Skeletal muscle tissue (tissue), 4 donors: Measurements from ENCODE around the gene PROSER2. TPM values are rescaled to one million over a fixed set of nuclear protein-coding genes. Genes with fewer than 3 reads are reported as not detected.
"Not testable (repeated sequence)": the region's sequence is repeated elsewhere in the genome, so short reads cannot be mapped to it uniquely, and the experiment has no call there.

Experiments used
- H3K27ac ChIP-seq: one replicate; pipeline ENCODE4 v1.7.0; 2013; ENCODE audit warnings: mild to moderate bottlenecking, low read depth, low read length, inconsistent platforms
- H3K27me3 ChIP-seq, 3 donors: one replicate each; pipeline ENCODE4 v1.7.0; 2013; ENCODE audit warnings: low read length in 3 of 3; ENCODE audit not compliant: control insufficient read depth in 3 of 3, insufficient read depth in 3 of 3
- H3K36me3 ChIP-seq, 3 donors: one replicate each; pipeline ENCODE4 v1.7.0; 2013; ENCODE audit warnings: low read length in 3 of 3; ENCODE audit not compliant: control insufficient read depth in 3 of 3, insufficient read depth in 3 of 3
- H3K4me1 ChIP-seq, 3 donors: one replicate each; pipeline ENCODE4 v1.7.0; 2013; ENCODE audit warnings: low read length in 3 of 3, mild to moderate bottlenecking in 3 of 3; ENCODE audit not compliant: control insufficient read depth in 3 of 3, insufficient read depth in 3 of 3
- H3K4me3 ChIP-seq, 3 donors: one replicate each; pipeline ENCODE4 v1.7.0; 2013; ENCODE audit warnings: low read length in 3 of 3
- H3K9ac ChIP-seq, 3 donors: one replicate each; pipeline ENCODE4 v1.7.0; 2013; ENCODE audit warnings: low read length in 3 of 3, mild to moderate bottlenecking in 3 of 3, moderate library complexity in 2 of 3, low read depth in 1 of 3
- H3K9me3 ChIP-seq, 3 donors: one replicate each; pipeline ENCODE4 v1.7.0; 2013; ENCODE audit warnings: low read length in 3 of 3; ENCODE audit not compliant: control insufficient read depth in 3 of 3
- total RNA-seq: library from RNA; depleted of rRNA; stranded (reverse); fragments of >200 nt; gene quantifications from one replicate; pipeline ENCODE4 v1.2.3, GENCODE V29; 2014
- donor health status: Osteomylitis.

PROSER2 gene
- total RNA-seq, 1 donor from 2014 or later, result 1.0 TPM

DNA sequence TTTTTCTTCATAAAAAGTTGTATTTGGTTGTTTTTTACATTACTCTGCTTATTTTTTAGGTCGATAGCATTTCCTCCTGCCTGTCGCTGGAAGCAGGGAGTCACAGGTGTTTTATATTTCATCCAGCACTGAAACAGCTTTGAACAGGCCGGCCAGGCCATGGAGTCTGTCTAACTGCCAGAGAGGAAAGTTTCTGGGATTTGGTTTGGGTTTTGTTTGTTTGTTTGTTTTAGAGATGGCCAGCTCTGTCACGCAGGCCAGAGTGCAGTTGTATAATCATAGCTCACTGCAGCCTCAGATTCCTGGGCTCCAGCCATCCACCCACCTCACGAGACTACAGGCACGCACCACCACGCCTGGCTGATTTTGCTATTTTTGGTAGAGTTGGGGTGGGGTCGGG is 23.4 kb downstream of the PROSER2 start:
- Histone ChIP-seq H3K36me3 (no peaks in the 10 kb centered on the region), H3K9ac (no peak overlapping the region), H3K27me3 (no peaks in the 10 kb centered on the region), H3K4me1 (no peaks in the 10 kb centered on the region), H3K27ac (no peak overlapping the region), H3K9me3 (no peaks in the 10 kb centered on the region), H3K4me3 (no peak overlapping the region)

GRCh38 chr10:11849277-11849676 is 26.1 kb downstream of the PROSER2 start:
- H3K4me1 ChIP-seq, result no peaks in the 10 kb centered on the region
- H3K36me3 ChIP-seq, result peaks cover 0 to 5% (median 0%) of the 10 kb centered on the region in 3 donors
- H3K4me3 ChIP-seq, result no peak overlapping the region
- H3K27me3 ChIP-seq, result no peaks in the 10 kb centered on the region
- H3K9me3 ChIP-seq, result no peaks in the 10 kb centered on the region
- H3K9ac ChIP-seq, result no peak overlapping the region
- no peak overlapping the region for H3K27ac ChIP-seq

DNA sequence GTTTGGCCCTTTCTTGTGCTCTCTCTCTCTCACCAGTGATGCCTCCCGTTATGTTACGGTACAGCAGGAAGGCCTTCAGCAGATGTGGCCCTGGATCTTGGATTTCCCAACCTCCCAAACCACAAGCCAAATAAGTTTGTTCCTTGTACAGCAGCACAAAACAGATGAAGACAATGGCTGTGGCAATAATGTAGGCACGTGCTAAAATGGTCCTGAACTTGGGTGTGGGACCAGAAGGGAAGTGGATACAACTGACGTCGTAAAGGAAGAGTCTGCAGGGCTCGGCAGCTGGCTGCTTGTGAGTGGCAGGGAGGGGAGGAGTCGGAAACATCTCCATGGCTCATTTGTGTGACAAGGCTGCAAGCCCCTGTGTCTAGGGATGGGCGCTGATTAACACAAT is 26.8 kb downstream of the PROSER2 start:
- H3K9ac ChIP-seq, result no peak overlapping the region
- H3K9me3 ChIP-seq, result no peaks in the 10 kb centered on the region
- H3K36me3 ChIP-seq, result peaks cover 0 to 7% (median 0%) of the 10 kb centered on the region in 3 donors
- no peak overlapping the region for H3K27ac ChIP-seq
- H3K27me3 ChIP-seq, result no peaks in the 10 kb centered on the region
- H3K4me3 ChIP-seq, result no peak overlapping the region
- H3K4me1 ChIP-seq, result no peaks in the 10 kb centered on the region

DNA sequence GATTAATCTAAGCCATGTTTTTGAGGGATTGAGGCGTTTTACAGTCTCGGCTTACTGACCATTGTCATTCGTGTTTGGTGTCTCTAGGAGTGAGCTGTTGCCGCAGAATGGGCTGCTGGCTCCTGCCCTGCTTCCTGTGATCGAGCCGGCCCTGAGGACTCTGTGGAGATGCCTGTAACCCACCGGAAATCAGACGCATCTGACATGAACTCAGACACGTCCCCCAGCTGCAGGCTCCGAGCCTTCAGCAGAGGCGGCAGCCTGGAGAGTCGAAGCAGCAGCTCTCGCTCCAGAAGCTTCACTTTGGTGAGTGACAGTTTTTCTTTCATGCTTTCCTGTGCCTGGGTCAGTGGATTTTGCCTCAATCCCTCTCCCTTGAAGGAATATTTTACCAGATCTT is 28.8 kb downstream of the PROSER2 start:
- no peak overlapping the region for H3K27ac ChIP-seq
- H3K9ac ChIP-seq, result no peak overlapping the region
- no peaks in the 10 kb centered on the region for H3K27me3 ChIP-seq
- no peaks in the 10 kb centered on the region for H3K4me1 ChIP-seq
- no peak overlapping the region for H3K4me3 ChIP-seq
- H3K9me3 ChIP-seq, result no peaks in the 10 kb centered on the region
- H3K36me3 ChIP-seq, result peaks cover 0 to 7% (median 0%) of the 10 kb centered on the region in 3 donors

DNA sequence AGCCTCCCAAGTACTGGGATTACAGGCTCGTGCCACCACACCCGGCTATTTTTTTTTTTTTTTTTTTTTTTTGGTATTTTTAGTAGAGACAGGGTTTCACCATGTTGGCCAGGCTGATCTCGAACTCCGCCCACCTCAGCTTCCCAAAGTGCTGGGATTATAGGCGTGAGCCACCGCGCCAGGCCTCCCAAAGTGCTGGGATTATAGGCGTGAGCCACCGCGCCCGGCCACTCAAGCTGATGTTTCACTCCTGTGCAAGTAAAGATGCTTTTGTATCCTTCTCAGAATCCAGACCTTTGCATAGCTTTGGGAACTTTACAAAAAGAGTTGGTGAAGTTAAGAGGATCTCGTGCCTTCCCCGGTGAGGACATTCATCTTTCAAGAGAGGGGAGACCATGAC is 29.5 kb downstream of the PROSER2 start:
- not testable (repeated sequence) for H3K9ac ChIP-seq, H3K9me3 ChIP-seq, H3K27ac ChIP-seq, H3K4me3 ChIP-seq, H3K27me3 ChIP-seq, H3K36me3 ChIP-seq, H3K4me1 ChIP-seq

DNA sequence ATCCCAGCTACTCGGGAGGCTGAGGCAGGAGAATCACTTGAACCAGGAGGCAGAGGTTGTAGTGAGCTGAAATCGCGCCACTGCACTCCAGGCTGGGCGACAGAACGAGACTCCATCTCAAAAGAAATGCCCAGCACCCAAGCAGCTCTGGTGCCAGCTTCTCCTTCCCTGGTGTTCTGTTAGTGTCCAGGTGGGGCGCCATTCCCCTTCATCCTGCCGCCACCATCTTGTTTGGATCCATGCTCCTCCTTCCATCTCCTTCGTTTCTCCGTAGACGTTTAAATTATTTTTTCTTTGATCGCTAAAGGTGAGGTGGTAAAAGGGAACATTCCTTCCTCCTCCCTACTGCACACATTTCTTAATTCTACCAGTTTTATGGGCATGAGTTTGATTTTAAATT is 30.3 kb downstream of the PROSER2 start:
- no peaks in the 10 kb centered on the region for H3K27me3 ChIP-seq
- H3K36me3 ChIP-seq, result peaks cover 0 to 7% (median 0%) of the 10 kb centered on the region in 3 donors
- H3K4me1 ChIP-seq, result no peaks in the 10 kb centered on the region
- H3K9ac ChIP-seq, result no peak overlapping the region
- H3K9me3 ChIP-seq, result no peaks in the 10 kb centered on the region
- no peak overlapping the region for H3K4me3 ChIP-seq
- no peak overlapping the region for H3K27ac ChIP-seq

GRCh38 chr10:11854301-11854700 is 31.1 kb downstream of the PROSER2 start:
- Histone ChIP-seq H3K9ac (no peak overlapping the region), H3K36me3 (peaks cover 0 to 7% (median 0%) of the 10 kb centered on the region in 3 donors), H3K27me3 (no peaks in the 10 kb centered on the region), H3K4me3 (no peak overlapping the region), H3K4me1 (no peaks in the 10 kb centered on the region), H3K27ac (no peak overlapping the region), H3K9me3 (no peaks in the 10 kb centered on the region)

GRCh38 chr10:11856089-11856488 is 32.9 kb downstream of the PROSER2 start:
- Histone ChIP-seq H3K4me3 (no peak overlapping the region), H3K4me1 (no peaks in the 10 kb centered on the region), H3K9ac (no peak overlapping the region), H3K9me3 (no peaks in the 10 kb centered on the region), H3K27me3 (no peaks in the 10 kb centered on the region), H3K36me3 (peaks cover 0 to 7% (median 1%) of the 10 kb centered on the region in 3 donors), H3K27ac (no peak overlapping the region)

- Histone ChIP-seq H3K27ac (no peak overlapping the region), H3K27me3 (no peaks in the 10 kb centered on the region), H3K9ac (no peak overlapping the region), H3K36me3 (peaks cover 2 to 9% (median 7%) of the 10 kb centered on the region in 3 donors), H3K4me1 (no peaks in the 10 kb centered on the region), H3K4me3 (no peak overlapping the region), H3K9me3 (no peaks in the 10 kb centered on the region)
These were observed 33.5 kb downstream of the PROSER2 start for GRCh38 chr10:11856678-11857077.

GRCh38 chr10:11858093-11858492 is 34.9 kb downstream of the PROSER2 start:
- Histone ChIP-seq H3K4me3 (no peak overlapping the region), H3K27ac (no peak overlapping the region), H3K36me3 (peaks cover 2 to 8% (median 7%) of the 10 kb centered on the region in 3 donors), H3K27me3 (no peaks in the 10 kb centered on the region), H3K9me3 (no peaks in the 10 kb centered on the region), H3K9ac (no peak overlapping the region), H3K4me1 (no peaks in the 10 kb centered on the region)

DNA sequence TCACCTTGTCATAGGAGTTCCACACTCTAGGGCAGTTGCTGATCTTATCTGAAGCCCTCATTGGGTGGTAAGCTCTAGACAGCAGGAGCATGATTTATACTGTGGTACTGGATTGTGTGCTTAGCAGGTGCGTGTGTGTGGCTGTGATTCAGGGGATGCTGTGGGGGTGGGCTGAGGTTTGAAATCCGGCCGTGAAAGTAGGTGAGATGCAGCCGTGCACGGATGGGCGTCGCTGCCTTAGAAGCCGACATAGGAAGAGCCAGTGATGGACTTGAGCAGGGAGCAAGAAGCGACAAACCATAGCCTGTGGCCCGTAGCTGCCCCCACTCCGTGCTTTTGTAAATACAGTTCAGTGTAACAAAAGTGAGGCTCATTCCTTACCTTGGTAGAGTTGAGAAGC is 38.2 kb downstream of the PROSER2 start:
- no peak overlapping the region for H3K27ac ChIP-seq
- no peak overlapping the region for H3K9ac ChIP-seq

More for the DNA sequence above, 38.2 kb downstream of the PROSER2 start:
- no peaks in the 10 kb centered on the region for H3K4me1 ChIP-seq
- peaks cover 4 to 8% (median 4%) of the 10 kb centered on the region in 3 donors for H3K36me3 ChIP-seq
- H3K9me3 ChIP-seq, result no peaks in the 10 kb centered on the region
- H3K4me3 ChIP-seq, result no peak overlapping the region
- H3K27me3 ChIP-seq, result no peaks in the 10 kb centered on the region
